HepG2 (cell line): ENCODE data around the gene AKR1C3. TPM values are rescaled to one million over a fixed set of nuclear protein-coding genes. Genes with fewer than 3 reads are reported as not detected.

Experiments used
- ATAC-seq: fragments of 200-7000 bp; cut with Tn5 transposase; 3 replicates; pipeline ENCODE4 v1.9.1; 2020; ENCODE audit warnings: mild to moderate bottlenecking, moderate library complexity
- BruUV-seq: library from RNA; stranded (reverse); fragments of 400-500 nt; replicated peaks from 2 replicates; lab custom pipeline; 2021; lab: Mats Ljungman, UMichigan
- CTCF ChIA-PET: fragments of 300-600 bp; formaldehyde crosslinking; extraction: SDS; loops from one replicate; lab custom pipeline; 2021; ENCODE audit warnings: low total read pairs, inconsistent platforms, low intra/inter-chr PET ratio; lab: Yijun Ruan, JAX
- POLR2A ChIA-PET: fragments of 350-600 bp; sonication (Branson Sonifier 250); formaldehyde crosslinking; loops from one replicate; lab custom pipeline; 2020; ENCODE audit warnings: antibody characterized with exemption, inconsistent platforms; lab: Yijun Ruan, JAX
- DNase-seq: peaks from one replicate; pipeline ENCODE4 v3.0.0-alpha.2; 2015; ENCODE audit warnings: low spot score
- FAIRE-seq: peaks from 3 replicates; lab custom pipeline; 2011; peaks lifted over from hg19 to GRCh38; lab: Jason Lieb, UNC
- H2AFZ ChIP-seq: one replicate; pipeline ENCODE4 v1.6.1; 2011; ENCODE audit warnings: low read length, inconsistent platforms
- H3K27ac ChIP-seq: fragments of 300-600 bp; 3 replicates; pipeline ENCODE4 v1.8.0; 2011; ENCODE audit warnings: mixed run types, mild to moderate bottlenecking, mixed read lengths, low read length, inconsistent platforms; ENCODE audit not compliant: insufficient read depth; ENCODE audit errors: extremely low read length
- H3K27me3 ChIP-seq, 2 experiments: fragments of 200-600 bp in 1 of 2; 2 replicates in 1 of 2; 3 replicates in 1 of 2; pipeline versions ENCODE4 v1.6.0 to v1.8.0; 2011; ENCODE audit warnings: low read length in 2 of 2, mild to moderate bottlenecking in 2 of 2, moderate library complexity in 2 of 2, inconsistent platforms in 1 of 2; ENCODE audit not compliant: insufficient read depth in 2 of 2, control insufficient read depth in 1 of 2
- H3K36me3 ChIP-seq, 2 experiments: fragments of 200-600 bp in 1 of 2; replicated peaks in 1 of 2; 2 replicates in 1 of 2; 3 replicates in 1 of 2; pipeline versions ENCODE4 v1.5.1 to v1.8.0; 2011; ENCODE audit warnings: low read length in 2 of 2, inconsistent platforms in 1 of 2; ENCODE audit not compliant: insufficient read depth in 2 of 2, control insufficient read depth in 1 of 2
- H3K4me1 ChIP-seq: 2 replicates; pipeline ENCODE4 v1.5.1; 2012; ENCODE audit warnings: low read length, inconsistent platforms; ENCODE audit not compliant: insufficient read depth
- H3K4me2 ChIP-seq: 2 replicates; pipeline ENCODE4 v1.6.0; 2011; ENCODE audit warnings: low read depth, low read length, inconsistent platforms
- H3K4me3 ChIP-seq, 3 experiments: fragments of 200-600 bp in 1 of 3; sonication (generic), shearing (Covaris generic) in 1 of 3; replicated peaks in 1 of 3; 2 replicates each; pipeline ENCODE4 v1.5.1; 2011 to 2016; ENCODE audit warnings: low read length in 3 of 3, inconsistent platforms in 2 of 3, low read depth in 2 of 3, mild to moderate bottlenecking in 2 of 3, control low read depth in 1 of 3, mixed read lengths in 1 of 3; ENCODE audit not compliant: insufficient read depth in 1 of 3
- H3K79me2 ChIP-seq: one replicate; pipeline ENCODE4 v1.6.1; 2011; ENCODE audit warnings: low read length, inconsistent platforms; ENCODE audit not compliant: insufficient read depth
- H3K9ac ChIP-seq: 2 replicates; pipeline ENCODE4 v1.6.0; 2011; ENCODE audit warnings: mild to moderate bottlenecking, low read depth, low read length, inconsistent platforms; ENCODE audit not compliant: insufficient read depth
- H3K9me3 ChIP-seq: 2 replicates; pipeline ENCODE4 v1.5.1; 2012; ENCODE audit warnings: mild to moderate bottlenecking, low read length
- H4K20me1 ChIP-seq: 2 replicates; pipeline ENCODE4 v1.6.0; 2011; ENCODE audit warnings: inconsistent platforms, mild to moderate bottlenecking, low read length, moderate library complexity; ENCODE audit not compliant: insufficient read depth
- CHD4 ChIP-seq: fragments of 200-600 bp; sonication (generic); IDR thresholded peaks from 2 replicates; pipeline ENCODE4 v1.7.0; 2017; ENCODE audit warnings: mild to moderate bottlenecking, low read length, borderline replicate concordance
- CREB1 ChIP-seq, 2 experiments: fragments of 450-650 bp in 1 of 2; IDR thresholded peaks; 2 replicates each; pipeline ENCODE4 v1.6.1; 2016 to 2017; ENCODE audit warnings: control low read depth in 1 of 2, mild to moderate bottlenecking in 1 of 2, missing compliant biosample characterization in 1 of 2, missing genetic modification characterization in 1 of 2
- LCORL ChIP-seq, 2 experiments: fragments of 450-650 bp in 1 of 2; sonication (generic) in 1 of 2; formaldehyde crosslinking in 1 of 2; IDR thresholded peaks; 2 replicates each; pipeline versions ENCODE4 v1.5.0 to v1.6.1; 2017 to 2020; ENCODE audit warnings: antibody characterized with exemption in 1 of 2, missing genetic modification reagents in 1 of 2
- MED13 ChIP-seq: sonication (generic); formaldehyde crosslinking; IDR thresholded peaks from 2 replicates; pipeline ENCODE4 v1.5.0; 2020; ENCODE audit warnings: missing genetic modification reagents
- NCOR1 ChIP-seq: fragments of 200-600 bp; sonication (generic); IDR thresholded peaks from 2 replicates; pipeline ENCODE4 v1.7.0; 2017; ENCODE audit warnings: antibody characterized with exemption, low read length, borderline replicate concordance
- NR2F2 ChIP-seq: IDR thresholded peaks from 2 replicates; pipeline ENCODE4 v1.6.1; 2012; ENCODE audit warnings: low read depth, inconsistent platforms, borderline replicate concordance
- NR2F6 ChIP-seq, 2 experiments: IDR thresholded peaks; 2 replicates each; pipeline ENCODE4 v1.6.1; 2016; ENCODE audit warnings: antibody characterized with exemption in 1 of 2, mild to moderate bottlenecking in 1 of 2
- RARA ChIP-seq: IDR thresholded peaks from 2 replicates; pipeline ENCODE4 v1.6.1; 2016; ENCODE audit warnings: missing genetic modification reagents, missing compliant biosample characterization
- SOX13 ChIP-seq, 3 experiments: fragments of 450-650 bp in 1 of 3; sonication (generic) in 1 of 3; formaldehyde crosslinking in 1 of 3; IDR thresholded peaks in 2 of 3; conservative IDR thresholded peaks in 1 of 3; 2 replicates each; pipeline versions ENCODE4 v1.5.0 to v1.6.1; 2016 to 2020; ENCODE audit warnings: antibody characterized with exemption in 1 of 3, mild to moderate bottlenecking in 1 of 3, missing compliant biosample characterization in 1 of 3, missing genetic modification reagents in 1 of 3, moderate library complexity in 1 of 3
- SRSF1 ChIP-seq: fragments of 200-400 bp; formaldehyde crosslinking; optimal IDR thresholded peaks from 2 replicates; pipeline ENCODE3; 2017; ENCODE audit warnings: mild to moderate bottlenecking, low read depth, low read length, moderate library complexity
- ZIK1 ChIP-seq: sonication (generic); formaldehyde crosslinking; IDR thresholded peaks from 2 replicates; pipeline ENCODE4 v1.5.0; 2020; ENCODE audit warnings: mild to moderate bottlenecking, low read depth, missing genetic modification reagents, borderline replicate concordance
- ZNF12 ChIP-seq: sonication (generic); formaldehyde crosslinking; IDR thresholded peaks from 2 replicates; pipeline ENCODE4 v1.5.0; 2020; ENCODE audit warnings: missing genetic modification reagents
- ZNF333 ChIP-seq: sonication (generic); formaldehyde crosslinking; IDR thresholded peaks from 2 replicates; pipeline ENCODE4 v1.4.0; 2020; ENCODE audit warnings: mild to moderate bottlenecking, missing genetic modification reagents, borderline replicate concordance
- ZNF605 ChIP-seq: sonication (generic); formaldehyde crosslinking; IDR thresholded peaks from 2 replicates; pipeline ENCODE4 v1.8.0; 2022; ENCODE audit warnings: mild to moderate bottlenecking, missing genetic modification reagents
- ZNF75D ChIP-seq: sonication (generic); formaldehyde crosslinking; IDR thresholded peaks from 2 replicates; pipeline ENCODE4 v1.8.1; 2023; ENCODE audit warnings: missing genetic modification reagents, mild to moderate bottlenecking, borderline replicate concordance
- WGBS: methylation state at CpG from one replicate; pipeline ENCODE4 v1.1.6; 2017; ENCODE audit warnings: low lambda C conversion rate; 5-methylcytosine and 5-hydroxymethylcytosine counted together
- in situ Hi-C: cut with HindIII; loops from 2 replicates; pipeline ENCODE4 v1.10.0; 2017; ENCODE audit warnings: low pct_unique_long_range_greater_than_20kb; ENCODE audit not compliant: extremely low pct_ligation_motif_present
- intact Hi-C: fragments of 100-400 bp; cut with micrococcal nuclease; formaldehyde crosslinking; loops from one replicate; pipeline ENCODE4 v1.10.0; 2022; ENCODE audit not compliant: unreplicated experiment
- polyA plus RNA-seq, 8 experiments: library from polyadenylated mRNA; depleted of rRNA in 3 of 8; stranded (reverse) in 7 of 8; unstranded in 1 of 8; fragments of >200 nt; fragmentation: Illumina TruSeq in 4 of 8; extraction: Trizol in 4 of 8; gene quantifications; 2 replicates each; pipeline versions ENCODE4 v1.2.1 to v1.2.3, GENCODE V29; 2011 to 2016; ENCODE audit warnings: low read depth in 4 of 8, missing spikeins in 1 of 8, mixed read lengths in 1 of 8; ENCODE audit not compliant: insufficient read depth in 1 of 8
- total RNA-seq, 5 experiments: library from RNA; depleted of rRNA; stranded (reverse); fragments of >200 nt; fragmentation: Illumina TruSeq; extraction: Trizol; gene quantifications; 2 replicates each; pipeline ENCODE4 v1.2.3, GENCODE V29; 2016; ENCODE audit warnings: low read depth in 1 of 5
- TF ChIP-seq, protein P1 (sequence below), 2 experiments: fragments of 450-650 bp in 1 of 2; sonication (generic) in 1 of 2; formaldehyde crosslinking; IDR thresholded peaks; 2 replicates each; pipeline versions ENCODE4 v1.5.0 to v1.8.0; 2020 to 2022; ENCODE audit warnings: mild to moderate bottlenecking in 1 of 2, missing genetic modification reagents in 1 of 2
- TF ChIP-seq, protein P2 (sequence below): sonication (generic); formaldehyde crosslinking; IDR thresholded peaks from 2 replicates; pipeline ENCODE4 v1.5.0; 2020; ENCODE audit warnings: missing genetic modification reagents
- TF ChIP-seq, protein P3 (sequence below): sonication (generic); formaldehyde crosslinking; IDR thresholded peaks from 2 replicates; pipeline ENCODE4 v1.4.0; 2020; ENCODE audit warnings: missing genetic modification reagents

AKR1C3 gene
- total and polyA plus RNA-seq, 2 of the 13 experiments (the other 11 are each of a cell fraction or from before 2014, with no cell fraction given), result 368 to 532 TPM

DNA sequence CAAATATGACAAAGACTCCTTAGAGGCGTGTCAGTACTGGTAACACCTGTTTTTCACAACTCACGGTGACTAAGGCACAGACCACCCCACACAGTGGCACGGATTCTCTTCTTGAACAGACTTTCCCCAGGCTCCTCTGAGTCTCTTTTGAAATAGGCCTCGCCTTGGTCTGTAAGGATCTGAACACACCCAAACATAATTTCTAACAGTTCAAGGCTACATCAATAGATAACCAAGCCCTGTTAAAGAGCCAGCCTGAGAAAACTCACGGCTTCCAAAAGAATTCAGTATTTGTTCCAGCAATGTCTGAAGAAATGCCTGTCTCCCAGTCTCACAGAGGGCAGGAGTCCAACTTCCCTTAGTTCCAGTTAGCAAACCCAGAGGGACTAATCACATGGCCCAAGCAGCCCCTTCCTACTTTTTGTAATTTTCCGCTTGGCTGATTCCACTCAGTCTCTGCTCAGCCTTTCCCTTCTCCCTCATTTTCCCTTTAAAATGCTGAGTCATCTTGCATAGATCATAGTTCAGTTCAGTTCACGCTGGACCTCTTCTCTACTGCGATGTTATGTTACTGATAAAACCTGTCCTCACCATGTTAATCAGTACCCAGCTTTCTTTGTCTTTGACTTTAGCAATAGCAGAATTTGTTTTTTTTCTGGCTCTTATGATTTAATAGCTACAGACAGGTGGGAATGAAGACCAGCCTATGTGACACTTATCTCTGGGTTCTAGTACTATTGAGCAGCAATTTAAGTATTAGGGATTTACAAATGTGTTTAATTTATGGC lies 22.6 kb upstream of the AKR1C3 start:
- H3K36me3 ChIP-seq, result no peaks in the 10 kb centered on the region
- no peaks in the 10 kb centered on the region for H3K79me2 ChIP-seq
- peak overlapping the region; percentile 99 for H3K27ac ChIP-seq
- no peaks in the 10 kb centered on the region for H4K20me1 ChIP-seq
- H3K4me3 ChIP-seq, result peak overlapping the region; percentile 27 to 47 (median 30); a peak in 4 of 6 replicates
- H3K9ac ChIP-seq, result peak overlapping the region; percentile 92
- CTCF ChIA-PET, result no interaction called here
- peak; percentile 99 for FAIRE-seq
- no TSS peak for BruUV-seq
- H3K4me2 ChIP-seq, result peak overlapping the region; percentile 79
- POLR2A ChIA-PET, result interaction anchor here (0.8 to 1.9 kb wide), 9 partner anchors 9 to 125 kb away, joined by 3 to 14 read pairs (median 5); partner anchors contain the start of genes AKR1C3 and AKR1C4
- no peaks in the 10 kb centered on the region for H3K9me3 ChIP-seq
- peak; percentile 100 for DNase-seq
- H3K4me1 ChIP-seq, result peaks cover 80% of the 10 kb centered on the region
- in situ Hi-C loops, result no loop called here
- intact Hi-C loops, result loop anchor here (1.0 to 2.0 kb wide), 3 partner anchors 63 to 125 kb away; no protein-coding TSS in a partner anchor
- H2AFZ ChIP-seq, result no peak overlapping the region
- no peaks in the 10 kb centered on the region for H3K27me3 ChIP-seq
- WGBS, result 0% methylated on average over 8 of the region's 8 CpGs
- peak; percentile 89 for ATAC-seq
- TF ChIP-seq ZNF75D (CRISPR knock-in tag) (no peak), RARA (CRISPR knock-in tag) (peak; percentile 80), ZNF333 (CRISPR knock-in tag) (no peak), ZNF605 (CRISPR knock-in tag) (peak; percentile 73; the same call in 1 of the 2 replicates), CREB1 (IDR thresholded peaks at IDR 0.05) (0 out of 2 replicates have a peak, but pooled peaks have one; percentile 13), CREB1 (CRISPR knock-in tag; IDR thresholded peaks at IDR 0.05) (peak; percentile 85), SOX13 (IDR thresholded peaks at IDR 0.05) (peak; percentile 26; the same call in 1 of the 2 replicates), SOX13 (CRISPR knock-in tag; conservative IDR thresholded peaks at IDR 0.05 in 1 of 2, IDR thresholded peaks at IDR 0.05 in 1 of 2) (peak in 1 of 2 experiments; percentile 94; a peak in 2 of 4 replicates), ZNF12 (peak; percentile 61; the same call in 1 of the 2 replicates), NCOR1 (peak; percentile 66; the same call in 1 of the 2 replicates), ZIK1 (CRISPR knock-in tag) (no peak), CHD4 (peak; percentile 69; the same call in 1 of the 2 replicates), NR2F2 (no peak), NR2F6 (IDR thresholded peaks at IDR 0.05) (peak; percentile 38), NR2F6 (CRISPR knock-in tag; IDR thresholded peaks at IDR 0.05) (peak; percentile 60; the same call in 1 of the 2 replicates), MED13 (CRISPR knock-in tag) (peak; percentile 90; the same call in 1 of the 2 replicates), LCORL (IDR thresholded peaks at IDR 0.05) (no peak), LCORL (CRISPR knock-in tag; IDR thresholded peaks at IDR 0.05) (peak; percentile 70; the same call in 1 of the 2 replicates), SRSF1 (no peak)
- TF ChIP-seq, protein P1, sequence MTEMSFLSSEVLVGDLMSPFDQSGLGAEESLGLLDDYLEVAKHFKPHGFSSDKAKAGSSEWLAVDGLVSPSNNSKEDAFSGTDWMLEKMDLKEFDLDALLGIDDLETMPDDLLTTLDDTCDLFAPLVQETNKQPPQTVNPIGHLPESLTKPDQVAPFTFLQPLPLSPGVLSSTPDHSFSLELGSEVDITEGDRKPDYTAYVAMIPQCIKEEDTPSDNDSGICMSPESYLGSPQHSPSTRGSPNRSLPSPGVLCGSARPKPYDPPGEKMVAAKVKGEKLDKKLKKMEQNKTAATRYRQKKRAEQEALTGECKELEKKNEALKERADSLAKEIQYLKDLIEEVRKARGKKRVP (CRISPR knock-in tag; IDR thresholded peaks at IDR 0.05), result no peak
- TF ChIP-seq, protein P2, sequence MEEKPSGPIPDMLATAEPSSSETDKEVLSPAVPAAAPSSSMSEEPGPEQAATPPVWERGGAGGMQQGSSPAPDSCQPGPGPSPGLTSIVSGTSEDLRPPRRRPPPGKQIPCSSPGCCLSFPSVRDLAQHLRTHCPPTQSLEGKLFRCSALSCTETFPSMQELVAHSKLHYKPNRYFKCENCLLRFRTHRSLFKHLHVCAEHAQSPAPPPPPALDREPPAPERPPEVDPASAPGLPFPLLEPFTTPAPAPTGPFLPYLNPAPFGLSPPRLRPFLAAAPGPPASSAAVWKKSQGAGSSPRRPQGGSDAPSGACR (CRISPR knock-in tag), result 0 out of 2 replicates have a peak, but pooled peaks have one; percentile 43
- TF ChIP-seq, protein P3, sequence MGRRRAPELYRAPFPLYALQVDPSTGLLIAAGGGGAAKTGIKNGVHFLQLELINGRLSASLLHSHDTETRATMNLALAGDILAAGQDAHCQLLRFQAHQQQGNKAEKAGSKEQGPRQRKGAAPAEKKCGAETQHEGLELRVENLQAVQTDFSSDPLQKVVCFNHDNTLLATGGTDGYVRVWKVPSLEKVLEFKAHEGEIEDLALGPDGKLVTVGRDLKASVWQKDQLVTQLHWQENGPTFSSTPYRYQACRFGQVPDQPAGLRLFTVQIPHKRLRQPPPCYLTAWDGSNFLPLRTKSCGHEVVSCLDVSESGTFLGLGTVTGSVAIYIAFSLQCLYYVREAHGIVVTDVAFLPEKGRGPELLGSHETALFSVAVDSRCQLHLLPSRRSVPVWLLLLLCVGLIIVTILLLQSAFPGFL (CRISPR knock-in tag), result no peak
